GM21619 (cell line): ENCODE results near the gene NRSN1.

ENCODE experiments used
- ATAC-seq: cut with Tn5 transposase; IDR thresholded peaks from one replicate; pipeline ENCODE4 v1.9.1; 2021; ENCODE audit not compliant: unreplicated experiment

The NRSN1 gene, protein sequence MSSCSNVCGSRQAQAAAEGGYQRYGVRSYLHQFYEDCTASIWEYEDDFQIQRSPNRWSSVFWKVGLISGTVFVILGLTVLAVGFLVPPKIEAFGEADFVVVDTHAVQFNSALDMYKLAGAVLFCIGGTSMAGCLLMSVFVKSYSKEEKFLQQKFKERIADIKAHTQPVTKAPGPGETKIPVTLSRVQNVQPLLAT

DNA sequence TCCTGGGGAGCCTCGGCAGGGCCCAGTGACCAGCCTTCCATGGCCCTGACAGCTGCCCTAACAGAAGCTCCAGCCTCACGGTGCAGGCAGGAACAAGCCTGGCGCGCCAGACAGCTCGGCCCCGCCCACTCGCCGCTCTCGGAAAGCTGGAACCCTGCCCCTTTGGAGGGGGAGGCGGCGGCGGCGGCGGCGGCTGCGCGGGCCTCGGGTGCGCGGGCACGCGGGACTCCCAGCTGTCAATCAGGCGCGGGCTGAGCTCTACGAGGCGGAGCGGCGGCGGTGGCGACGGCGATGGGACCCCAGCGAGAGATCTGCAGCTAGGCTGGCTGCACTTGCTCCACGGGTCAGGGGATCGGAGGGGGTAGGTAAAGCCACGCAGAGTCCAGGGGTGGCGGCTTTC is at the start of gene NRSN1:
Gene NRSN1 (plus strand): TSS at position 236 of the 400 bp plus-strand sequence. CDS start 8,113 bp downstream, outside the sequence.
- no peak for ATAC-seq

DNA sequence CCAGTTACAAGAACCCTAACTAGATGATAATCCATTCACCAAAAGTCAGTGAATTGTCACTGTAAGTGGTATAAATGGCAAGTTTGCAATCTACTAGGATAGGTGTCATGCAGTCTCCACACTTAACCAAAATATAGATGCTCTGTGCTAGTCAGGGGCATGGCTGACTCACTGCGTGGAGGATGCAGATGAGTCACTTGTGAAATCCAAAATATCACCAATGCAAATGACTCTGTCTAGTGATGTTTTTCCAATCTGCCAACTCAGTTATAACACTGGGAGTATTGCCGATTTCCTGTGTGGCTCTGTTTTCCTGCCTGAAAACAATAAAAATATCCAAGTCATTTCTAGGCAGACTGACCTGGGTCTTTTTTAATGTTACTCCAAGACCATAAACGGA is 47.8 kb upstream of the NRSN1 start:
- ATAC-seq = no peak

DNA sequence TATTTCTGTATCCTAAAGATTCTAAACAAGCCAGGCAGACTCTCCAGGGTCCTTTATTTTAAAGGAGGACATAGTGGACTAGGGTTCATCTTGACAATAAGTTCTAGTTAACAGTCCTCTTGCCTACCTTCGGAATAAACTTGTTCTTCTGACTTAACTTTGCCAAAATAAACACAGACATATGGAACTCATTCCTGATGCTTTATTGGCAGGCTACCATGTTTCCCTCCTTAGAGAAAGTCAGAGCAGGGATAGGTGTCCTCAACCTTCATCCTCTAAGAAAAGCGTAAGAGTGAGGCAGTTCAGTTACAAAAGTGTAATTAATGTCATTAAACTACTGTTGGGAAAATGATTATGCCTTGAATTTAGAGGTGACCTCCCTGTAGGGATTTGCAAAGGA is 46.9 kb upstream of the NRSN1 start:
- no peak for ATAC-seq

DNA sequence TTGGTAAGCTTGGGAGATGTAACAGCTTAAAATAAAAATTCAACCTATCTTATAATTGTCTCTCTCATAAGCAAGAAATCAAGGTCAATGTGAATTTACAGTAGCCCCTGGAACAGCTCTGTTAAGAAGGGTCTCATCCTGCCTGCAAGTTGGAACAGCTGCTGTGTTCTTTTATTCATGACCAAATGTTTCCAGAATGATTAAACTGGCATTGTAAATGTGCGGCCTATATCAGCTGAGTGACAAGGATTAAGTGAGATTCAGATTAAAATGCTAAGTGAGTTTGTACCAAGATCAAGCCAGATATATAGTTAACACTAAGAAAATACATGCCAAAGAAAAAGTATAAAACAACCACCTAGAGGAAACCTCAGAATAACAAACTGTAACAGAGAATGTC is 45.3 kb upstream of the NRSN1 start:
- ATAC-seq = no peak

DNA sequence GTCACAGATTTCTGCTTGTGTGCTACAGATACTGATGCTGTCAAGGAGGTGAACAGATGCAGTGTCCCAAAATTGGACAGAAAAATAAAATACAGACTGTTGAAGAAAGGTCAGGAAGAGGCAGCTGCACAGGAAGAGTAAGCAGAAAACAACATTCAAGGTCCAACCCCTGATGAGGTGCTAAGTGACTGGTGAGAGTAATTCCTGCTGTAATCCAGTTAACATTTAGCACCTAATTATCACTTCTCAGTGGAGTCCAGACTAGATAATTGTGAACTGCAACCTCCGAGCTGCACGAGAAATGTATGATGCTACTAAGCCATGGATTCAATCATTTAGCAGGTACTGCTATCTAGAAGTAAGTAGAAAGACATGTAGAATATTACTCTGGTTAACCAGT is 36.3 kb upstream of the NRSN1 start:
- no peak for ATAC-seq

DNA sequence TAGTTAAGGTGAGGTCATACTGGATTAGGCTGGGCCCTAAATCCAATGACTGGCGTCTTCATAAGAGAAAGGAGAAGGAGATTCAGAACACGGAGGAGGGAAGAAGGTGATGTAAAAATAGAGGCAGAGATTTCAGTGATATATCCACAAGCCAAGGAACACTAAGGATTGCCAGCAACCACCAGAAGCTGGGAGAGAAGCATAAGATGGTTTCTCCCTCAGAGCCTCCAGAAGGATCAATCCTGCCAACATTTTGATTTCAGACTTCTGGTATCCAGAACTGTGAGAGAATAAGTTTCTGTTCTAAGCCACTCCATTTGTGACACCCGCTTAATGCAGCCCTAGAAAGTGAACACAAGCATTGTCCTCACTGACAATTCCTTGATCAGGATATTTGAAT is 33.6 kb upstream of the NRSN1 start:
- ATAC-seq = no peak

DNA sequence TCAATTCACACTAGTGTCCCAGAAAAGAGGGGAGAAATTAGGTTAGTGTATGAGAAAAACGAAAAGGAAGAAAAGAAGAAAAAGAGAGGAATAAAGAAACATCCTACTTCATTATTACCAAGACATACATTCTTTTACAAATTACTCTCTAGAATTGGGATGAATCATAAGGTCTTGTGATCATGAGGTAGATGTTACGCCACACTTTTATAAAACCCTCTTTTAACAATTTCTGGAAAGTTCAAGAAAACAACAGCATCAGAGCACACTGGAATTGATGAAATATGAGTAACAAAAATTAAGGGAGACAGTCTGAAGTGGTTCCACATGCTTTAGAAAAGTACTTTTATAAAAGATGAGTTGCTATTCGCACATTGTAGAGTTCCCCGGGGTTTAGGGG is 32.6 kb upstream of the NRSN1 start:
- no peak for ATAC-seq

DNA sequence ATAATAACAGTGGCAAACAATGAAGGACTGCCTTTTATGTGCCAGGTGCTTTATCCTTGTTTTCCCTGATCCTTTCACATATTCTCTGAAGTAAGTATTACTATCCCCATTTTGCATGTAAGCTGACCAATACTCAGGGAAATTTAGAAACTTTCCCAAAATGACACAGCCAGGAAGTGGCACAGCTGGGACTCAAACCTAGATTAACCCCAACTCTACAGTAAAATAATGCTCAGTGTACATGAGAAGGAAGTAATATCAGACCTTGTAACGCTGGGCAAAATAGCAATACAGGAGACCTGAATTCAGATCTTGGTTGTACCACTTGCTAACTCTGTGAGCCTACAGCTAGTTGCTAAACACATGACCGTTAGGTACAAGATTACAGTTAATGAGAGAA is 26.8 kb upstream of the NRSN1 start:
- peak; percentile 70 for ATAC-seq

DNA sequence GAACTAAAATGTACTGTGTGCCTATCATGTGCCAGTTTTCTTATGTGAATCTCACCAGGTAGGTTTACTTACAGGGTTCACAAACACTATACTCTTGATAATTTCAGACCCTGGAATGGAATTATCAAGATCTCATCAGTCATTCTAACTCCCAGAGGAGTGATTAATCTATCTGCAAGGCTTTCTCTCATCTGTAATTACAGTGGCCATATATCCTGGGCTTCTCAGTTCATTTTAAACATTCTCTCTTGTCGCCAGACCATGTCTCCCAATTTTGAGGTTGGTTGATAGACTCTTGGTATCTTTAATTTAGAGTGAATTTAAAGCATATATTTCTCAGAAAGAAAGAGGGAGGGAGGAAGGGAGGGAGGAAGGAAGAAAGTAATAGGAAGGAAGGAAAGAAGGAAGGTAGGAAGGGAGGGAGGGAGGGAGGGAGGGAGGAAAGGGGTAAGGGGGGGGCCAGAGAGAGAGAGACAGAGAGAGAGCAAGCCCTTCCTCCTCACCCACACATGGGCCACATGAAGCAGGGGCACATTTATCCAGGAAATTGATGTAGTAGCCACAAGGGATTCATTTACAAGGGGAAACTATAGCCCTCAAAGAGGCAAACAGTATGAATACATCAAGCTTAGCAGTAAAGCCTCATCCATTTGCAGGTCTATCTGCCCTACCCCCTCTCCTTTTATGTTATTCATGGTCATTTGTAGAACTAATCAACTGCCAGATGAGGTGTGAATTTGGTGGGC is 25.8 kb upstream of the NRSN1 start:
- no peak for ATAC-seq

DNA sequence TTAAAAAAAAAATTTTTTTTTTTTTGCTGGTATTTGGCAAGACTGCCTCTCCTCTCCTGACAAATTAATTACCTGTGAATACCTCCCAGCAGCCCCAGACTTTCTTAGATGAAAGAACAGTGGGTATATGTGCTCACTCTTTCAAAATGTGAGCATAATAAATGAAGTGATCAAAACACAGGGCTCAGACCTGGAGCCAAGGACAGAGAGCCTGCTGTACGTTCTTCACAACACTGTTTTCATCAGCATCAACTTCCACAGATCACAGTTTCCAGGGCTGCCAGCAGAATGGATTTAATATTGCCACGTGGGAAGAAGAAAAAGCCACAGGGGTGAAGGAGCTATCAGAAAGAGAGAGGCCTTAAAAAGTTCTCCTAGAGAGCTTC is 25.3 kb upstream of the NRSN1 start:
- ATAC-seq = no peak

DNA sequence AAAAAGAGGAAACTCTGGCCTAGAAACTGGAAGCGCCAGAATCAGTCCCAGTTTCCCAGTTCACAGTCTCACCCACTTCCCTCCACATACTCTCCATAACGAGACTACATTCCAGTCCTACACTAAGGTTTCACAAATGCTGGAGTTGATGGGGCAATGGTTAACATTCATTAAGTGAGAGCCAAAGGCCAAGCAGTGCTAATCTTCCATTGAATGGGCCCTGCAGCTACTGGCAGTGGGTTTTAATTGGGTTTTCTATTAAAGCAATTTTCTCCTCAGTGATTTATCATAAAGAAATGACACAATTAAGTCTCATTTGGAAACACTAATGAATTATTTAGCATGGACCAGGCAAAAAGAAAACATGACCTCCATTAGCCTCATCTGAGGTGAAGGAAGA is 20.8 kb upstream of the NRSN1 start:
- no peak for ATAC-seq

DNA sequence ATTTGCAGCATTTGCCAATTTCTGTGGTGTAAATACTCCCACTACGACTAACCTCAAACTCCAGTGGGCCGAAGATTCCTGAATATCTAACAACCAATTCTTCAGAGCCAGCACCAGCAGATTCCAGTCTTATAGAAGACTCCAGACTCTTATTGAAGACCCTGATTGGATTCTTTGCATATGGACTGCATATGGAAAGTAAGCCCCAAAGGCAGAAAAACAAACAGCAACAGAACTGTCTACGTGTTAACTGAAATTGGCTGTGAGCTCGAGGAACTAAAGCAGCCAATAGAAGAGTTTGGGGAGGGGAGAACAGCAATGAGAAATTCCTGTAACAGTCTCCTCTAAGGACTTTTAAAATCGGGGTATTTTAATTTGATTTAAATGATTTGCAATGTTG is 19.7 kb upstream of the NRSN1 start:
- no peak for ATAC-seq

DNA sequence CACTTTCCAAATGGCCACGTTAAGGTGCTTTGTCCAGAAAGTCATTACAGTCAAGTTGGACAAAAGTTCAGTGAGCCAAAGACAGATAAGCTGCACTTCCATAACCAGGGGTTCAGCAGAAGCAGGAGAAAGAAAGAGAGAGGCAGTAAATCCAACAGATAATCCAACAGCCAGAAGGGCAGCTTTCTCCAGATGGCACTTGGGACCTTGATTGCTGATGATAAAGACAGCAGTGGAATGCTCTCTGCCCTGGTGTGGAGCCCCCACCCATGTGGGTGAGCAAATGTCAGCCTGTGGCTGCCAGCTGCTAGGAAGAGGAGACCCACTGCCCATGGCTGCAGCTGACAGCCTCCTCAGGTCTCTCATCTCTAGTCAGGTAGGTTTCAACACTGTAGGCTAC is 18.7 kb upstream of the NRSN1 start:
- ATAC-seq = no peak

DNA sequence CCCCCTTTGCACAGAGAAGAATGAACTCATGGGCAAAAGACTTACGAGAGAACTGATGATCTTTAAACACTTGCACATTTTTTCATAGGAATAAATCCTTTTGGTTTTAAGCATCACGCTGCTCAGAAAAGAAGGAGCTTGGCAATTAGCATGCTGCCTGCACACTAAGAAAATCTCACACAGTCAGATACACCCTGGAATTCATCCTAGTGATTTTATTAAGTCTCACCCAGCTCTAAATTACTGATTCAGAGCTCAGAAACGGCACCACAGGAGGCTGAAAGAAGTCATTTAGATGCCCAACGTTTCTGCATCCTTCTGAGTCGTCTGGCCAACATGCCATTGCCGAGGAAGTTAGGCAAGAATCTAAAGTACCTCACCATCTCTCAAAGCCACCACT is 18.0 kb upstream of the NRSN1 start:
- no peak for ATAC-seq

DNA sequence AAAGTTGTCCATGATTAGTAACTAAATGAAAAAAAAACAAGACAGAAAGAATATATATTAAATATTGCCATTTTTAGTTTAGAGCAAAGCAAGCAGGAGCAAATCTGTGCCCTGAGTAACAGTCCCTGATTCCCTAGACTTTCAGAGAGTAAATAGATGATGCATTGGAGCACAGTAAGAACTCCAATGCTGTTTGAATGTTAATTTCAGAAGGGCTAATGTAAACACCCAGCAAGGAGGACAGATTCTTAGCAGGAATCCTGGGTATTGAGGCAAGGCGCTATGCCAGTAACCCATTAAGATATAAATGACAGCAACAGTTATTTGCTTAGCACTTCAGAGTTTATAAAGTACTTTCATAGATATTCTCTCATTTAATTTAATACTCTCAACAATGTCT is 15.6 kb upstream of the NRSN1 start:
- no peak for ATAC-seq

DNA sequence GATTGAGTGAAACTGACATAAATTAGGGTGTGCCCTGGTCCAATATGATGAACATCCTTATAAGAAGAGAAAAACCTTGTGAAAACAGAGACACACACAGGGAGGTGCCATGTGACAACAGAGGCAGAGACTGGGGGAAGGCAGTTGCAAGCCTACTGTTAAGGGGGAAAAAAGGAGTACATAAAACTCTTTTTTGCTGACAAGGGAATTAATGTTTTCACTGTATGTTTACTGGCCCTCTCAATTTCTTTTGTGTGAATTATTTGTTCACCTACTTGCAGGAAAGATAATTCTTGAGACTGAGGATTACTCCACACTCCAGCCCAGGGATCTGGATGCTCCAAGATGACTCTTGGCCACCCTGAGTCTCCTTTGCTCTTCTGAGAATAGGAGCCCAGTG is 12.1 kb upstream of the NRSN1 start:
- no peak for ATAC-seq

DNA sequence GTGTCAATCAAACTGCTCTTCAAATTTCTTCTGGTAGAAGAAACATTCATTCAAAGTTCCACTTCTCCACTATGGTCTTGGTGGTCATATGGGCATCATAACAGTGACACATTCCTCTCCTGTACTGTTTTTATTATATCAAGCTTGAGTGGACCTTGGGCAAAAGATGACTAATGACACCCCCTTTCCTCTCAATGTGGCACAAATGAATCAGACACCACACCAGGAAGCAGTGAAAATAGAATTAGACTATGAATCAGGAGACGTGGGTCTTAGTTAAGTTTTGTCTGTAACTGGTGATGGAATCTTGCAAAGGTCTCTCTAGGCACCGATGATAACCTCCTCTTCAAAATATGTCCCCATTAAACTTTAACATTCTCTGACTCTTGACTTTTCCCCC is 9.0 kb upstream of the NRSN1 start:
- ATAC-seq = no peak

DNA sequence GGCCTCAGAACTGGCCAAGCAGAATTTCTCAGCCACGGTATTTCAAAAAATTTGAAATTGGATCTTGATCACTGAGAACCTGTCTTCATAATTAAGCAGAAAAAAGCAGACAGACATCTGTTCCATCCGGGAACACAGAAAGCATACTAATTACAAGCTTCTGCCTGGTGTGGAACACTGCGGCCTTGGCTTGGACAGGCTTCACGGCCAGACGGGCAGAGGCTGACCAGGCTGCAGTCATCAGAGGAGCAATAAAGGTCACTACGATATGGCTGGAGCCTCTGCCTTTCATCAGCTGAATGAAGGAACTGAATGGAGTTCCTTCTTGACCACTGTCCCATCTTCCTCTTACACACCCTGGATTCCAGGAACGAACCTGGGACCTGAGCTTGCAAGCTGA is 3.9 kb upstream of the NRSN1 start:
- no peak for ATAC-seq

DNA sequence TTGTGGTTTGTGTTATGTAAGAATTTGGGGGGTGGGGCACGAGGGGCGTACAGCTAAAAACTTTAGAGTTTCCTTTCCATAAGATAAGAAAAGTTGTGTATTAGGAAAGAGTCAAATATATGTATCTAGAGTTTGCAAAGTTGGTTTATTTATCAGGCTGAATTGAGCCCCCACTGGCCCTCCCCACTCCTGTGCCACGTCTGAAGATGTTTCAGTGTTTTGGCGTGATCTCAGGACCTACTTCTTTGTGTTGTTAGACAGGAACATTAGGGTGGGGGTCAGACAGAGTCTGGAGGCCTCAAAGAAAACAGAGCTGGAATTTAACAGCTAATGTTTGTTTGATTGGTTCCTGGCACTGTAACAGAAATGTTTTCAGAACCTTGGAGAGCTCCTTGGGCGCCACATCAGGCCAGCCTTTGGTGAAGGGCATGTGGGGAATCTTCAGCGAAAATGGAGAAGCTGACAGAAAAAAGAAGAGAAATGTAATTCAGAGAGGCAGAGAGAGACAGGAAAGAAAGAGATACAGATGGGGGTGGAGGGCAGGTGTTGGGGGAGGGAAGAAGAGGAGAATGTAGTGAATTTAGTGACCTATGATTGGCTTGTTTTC is 674 bp downstream of the NRSN1 start:
- peak; percentile 77 for ATAC-seq

DNA sequence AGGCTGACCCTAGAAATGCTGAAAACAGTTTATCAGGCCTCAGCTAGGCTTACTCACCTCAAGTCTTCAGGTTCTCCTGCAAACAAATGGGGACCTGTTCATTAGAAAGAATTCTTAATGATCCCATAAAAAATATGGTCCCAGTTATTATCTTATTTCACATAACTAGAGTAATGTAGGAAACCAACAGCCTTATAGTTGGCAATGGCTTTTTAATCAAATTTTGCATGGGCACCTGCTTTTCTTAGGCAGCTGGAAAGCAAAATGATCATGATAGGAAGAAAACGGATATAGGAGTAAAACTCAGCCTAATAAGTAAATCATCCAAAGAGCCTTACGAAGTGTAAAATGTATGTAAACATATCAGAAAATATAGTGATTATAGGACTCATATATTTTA is 1.3 kb downstream of the NRSN1 start:
- no peak for ATAC-seq

DNA sequence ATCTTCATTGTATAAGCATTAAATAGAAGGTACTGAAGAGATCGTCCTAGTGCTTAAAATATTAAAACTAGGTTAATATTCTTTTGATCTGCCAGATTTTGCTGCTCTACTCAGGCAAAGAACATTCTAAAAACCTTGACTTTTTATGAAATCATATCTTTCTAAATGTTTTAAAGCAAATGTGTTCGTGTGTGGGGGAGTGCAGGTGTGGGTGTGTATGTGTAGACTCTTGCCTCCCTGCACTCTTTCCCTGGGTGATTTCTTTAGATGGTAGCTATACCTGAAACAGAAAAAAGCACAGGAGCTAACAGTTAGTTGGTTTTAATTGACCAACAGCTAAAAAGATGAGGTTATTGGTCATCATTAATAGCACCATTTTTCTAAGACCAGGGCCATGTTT is 5.7 kb downstream of the NRSN1 start:
- ATAC-seq = no peak

DNA sequence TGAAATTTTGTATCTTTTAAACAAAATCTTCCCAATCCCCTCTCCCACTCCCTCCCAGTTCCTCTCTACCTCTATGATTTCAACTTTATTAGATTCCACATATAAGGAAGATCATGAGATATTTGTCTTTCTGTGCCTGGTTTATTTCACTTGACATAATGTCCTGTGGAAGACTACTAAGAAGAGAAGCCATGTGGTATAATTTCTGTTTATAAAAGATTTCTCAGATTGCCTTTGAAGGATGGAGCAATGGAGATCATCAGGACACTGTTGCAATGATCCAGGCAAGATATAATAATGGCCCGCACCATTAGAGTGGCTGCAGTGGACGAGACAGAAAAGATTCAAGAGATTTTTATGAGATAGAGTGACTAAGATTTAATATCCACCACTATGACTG is 13.1 kb downstream of the NRSN1 start:
- no peak for ATAC-seq

DNA sequence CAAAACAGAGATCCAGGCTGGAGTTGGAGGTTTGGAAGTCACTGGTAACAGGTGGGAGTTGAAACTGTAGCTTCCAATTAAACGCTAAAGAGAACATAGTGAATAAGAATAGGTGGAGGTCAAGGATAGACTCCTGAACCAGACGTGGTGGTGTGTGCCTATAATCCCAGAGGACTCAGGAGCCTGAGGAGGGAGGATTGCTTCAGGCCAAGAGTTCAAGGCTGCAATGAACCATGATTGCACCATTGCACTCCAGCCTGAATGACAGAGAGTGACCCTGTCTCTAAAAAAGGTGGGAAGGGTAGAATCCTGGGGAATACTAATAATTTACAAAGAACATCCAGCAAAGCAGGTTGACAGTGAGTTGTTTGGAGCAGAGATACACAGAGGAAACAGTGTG is 13.6 kb downstream of the NRSN1 start:
- no peak for ATAC-seq
